HG03432 (cell line): Measurements from ENCODE around the gene SIL1.

Source experiments
- ATAC-seq: cut with Tn5 transposase; IDR thresholded peaks from one replicate; pipeline ENCODE4 v1.9.1; 2021; ENCODE audit warnings: mild to moderate bottlenecking, moderate library complexity; ENCODE audit not compliant: unreplicated experiment

SIL1 gene

GRCh38 chr5:138986186-138986800 is 211.9 kb downstream of the SIL1 start:
- ATAC-seq = no peak

GRCh38 chr5:138985683-138986082 is 212.5 kb downstream of the SIL1 start:
- no peak for ATAC-seq

- no peak for ATAC-seq
These were observed 212.9 kb downstream of the SIL1 start for GRCh38 chr5:138985256-138985655.

- no peak for ATAC-seq
These were observed 214.2 kb downstream of the SIL1 start for GRCh38 chr5:138983984-138984383.

- no peak for ATAC-seq
These were observed 216.6 kb downstream of the SIL1 start for GRCh38 chr5:138981586-138981985.

- no peak for ATAC-seq
These were observed 217.0 kb downstream of the SIL1 start for GRCh38 chr5:138981131-138981530.

- no peak for ATAC-seq
These were observed 217.7 kb downstream of the SIL1 start for GRCh38 chr5:138980441-138980840.

- ATAC-seq = no peak
These were observed 218.4 kb downstream of the SIL1 start for GRCh38 chr5:138979684-138980280.

GRCh38 chr5:138978581-138978980 is 219.6 kb downstream of the SIL1 start:
- ATAC-seq = no peak

GRCh38 chr5:138978080-138978479 is 220.1 kb downstream of the SIL1 start:
- no peak for ATAC-seq

- no peak for ATAC-seq
These were observed 222.9 kb downstream of the SIL1 start for GRCh38 chr5:138975098-138975847.

GRCh38 chr5:138974227-138975063 is 223.7 kb downstream of the SIL1 start:
- ATAC-seq = no peak

GRCh38 chr5:138972836-138973235 is 225.3 kb downstream of the SIL1 start:
- ATAC-seq = no peak

GRCh38 chr5:138972230-138972629 is 225.9 kb downstream of the SIL1 start:
- ATAC-seq = no peak

GRCh38 chr5:138969323-138970002 is 228.7 kb downstream of the SIL1 start:
- no peak for ATAC-seq

- no peak for ATAC-seq
These were observed 229.6 kb downstream of the SIL1 start for GRCh38 chr5:138968601-138969000.

- no peak for ATAC-seq
These were observed 230.2 kb downstream of the SIL1 start for GRCh38 chr5:138967791-138968448.

- no peak for ATAC-seq
These were observed 231.8 kb downstream of the SIL1 start for GRCh38 chr5:138966236-138966985.

- ATAC-seq = no peak
These were observed 232.5 kb downstream of the SIL1 start for GRCh38 chr5:138965626-138966025.
